GM18508 (cell line): ENCODE results near the gene NEB.

Source experiments
- ATAC-seq: cut with Tn5 transposase; IDR thresholded peaks from one replicate; pipeline ENCODE4 v1.9.1; 2021; ENCODE audit warnings: moderate number of reproducible peaks; ENCODE audit not compliant: insufficient read depth, unreplicated experiment

The NEB gene

GRCh38 chr2:151506170-151506569, 228.1 kb downstream of the NEB start:
- no peak for ATAC-seq

GRCh38 chr2:151498178-151498577, 236.1 kb downstream of the NEB start:
- no peak for ATAC-seq

GRCh38 chr2:151491496-151491895, 242.8 kb downstream of the NEB start:
- no peak for ATAC-seq

GRCh38 chr2:151490276-151490675, 244.0 kb downstream of the NEB start:
- ATAC-seq = no peak

GRCh38 chr2:151486053-151486452, 248.2 kb downstream of the NEB start:
- ATAC-seq = no peak

GRCh38 chr2:151484100-151484499, 250.2 kb downstream of the NEB start:
- ATAC-seq = no peak

GRCh38 chr2:151483546-151483945, 250.7 kb downstream of the NEB start:
- ATAC-seq = no peak

- ATAC-seq = no peak
Observed at GRCh38 chr2:151482171-151482725, 252.0 kb downstream of the NEB start.

- ATAC-seq = no peak
Observed at GRCh38 chr2:151481744-151482143, 252.5 kb downstream of the NEB start.

- no peak for ATAC-seq
Observed at GRCh38 chr2:151478011-151478410, 256.3 kb downstream of the NEB start.

GRCh38 chr2:151476287-151476686, 258.0 kb downstream of the NEB start:
- no peak for ATAC-seq

- ATAC-seq = no peak
Observed at GRCh38 chr2:151475071-151475470, 259.2 kb downstream of the NEB start.

- no peak for ATAC-seq
Observed at GRCh38 chr2:151472966-151473365, 261.3 kb downstream of the NEB start.

GRCh38 chr2:151470556-151470955, 263.7 kb downstream of the NEB start:
- ATAC-seq = no peak

- no peak for ATAC-seq
Observed at GRCh38 chr2:151465771-151466170, 268.5 kb downstream of the NEB start.

GRCh38 chr2:151459358-151459757, 274.9 kb downstream of the NEB start:
- no peak for ATAC-seq

GRCh38 chr2:151439127-151439526, 295.1 kb downstream of the NEB start:
- no peak for ATAC-seq

- no peak for ATAC-seq
Observed at GRCh38 chr2:151438506-151438905, 295.8 kb downstream of the NEB start.

GRCh38 chr2:151437630-151438029, 296.6 kb downstream of the NEB start:
- no peak for ATAC-seq
